ENCODE measurements around the gene GSG1L.

GSG1L gene

DNA sequence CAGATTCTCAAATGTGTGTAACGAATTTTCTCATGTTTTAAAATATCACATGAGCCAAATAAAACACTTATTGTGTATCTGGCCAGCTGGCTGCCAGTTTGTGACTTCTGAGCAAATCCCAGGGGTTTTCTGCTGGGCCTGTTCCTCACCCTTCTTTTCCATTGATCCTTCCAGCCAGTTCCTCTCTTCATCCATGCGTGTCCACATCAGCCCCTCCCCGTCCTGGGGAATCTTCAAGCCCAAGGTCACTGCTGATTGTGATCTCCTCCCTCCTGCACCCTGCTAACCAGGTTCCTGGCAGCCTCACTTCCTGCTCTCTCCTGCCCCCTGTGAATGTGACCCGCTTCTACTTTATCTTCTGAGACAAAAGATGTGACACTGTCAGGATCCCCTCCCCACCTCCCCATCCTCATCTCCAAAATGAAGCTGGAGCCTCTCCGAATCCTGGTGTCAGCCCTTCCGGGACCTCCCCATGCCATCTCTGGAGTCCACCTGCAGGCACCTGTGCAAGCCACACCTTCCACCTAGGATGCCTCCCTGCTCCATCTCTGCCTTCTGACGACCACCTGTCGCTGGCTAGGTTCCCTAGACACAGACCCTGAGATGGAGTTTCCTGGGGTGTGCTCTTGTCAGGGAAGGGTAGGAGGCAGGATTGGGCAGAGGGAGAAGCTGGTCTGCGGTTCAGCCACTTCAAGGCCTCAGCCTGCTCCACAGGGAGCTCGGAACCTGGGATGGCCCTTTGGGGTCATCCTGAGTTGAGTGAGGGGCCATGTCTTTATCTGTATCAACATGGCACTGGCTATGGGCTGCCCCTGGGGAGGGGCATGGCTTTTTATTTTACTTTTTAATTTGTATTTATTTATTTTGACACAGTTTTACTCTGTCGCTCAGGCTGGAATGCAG is 308.5 kb downstream of the GSG1L start:
- Histone ChIP-seq H3K27me3 (ENCODE audit: low read length) (no peaks in the 10 kb centered on the region), H3K4me3 (ENCODE audit: insufficient read depth, low read length, poor library complexity, severe bottlenecking) (no peak overlapping the region), H3K9ac (ENCODE audit: low read length) (no peak overlapping the region), H3K79me2 (ENCODE audit: insufficient read depth, low read length) (no peaks in the 10 kb centered on the region), H3K36me3 (ENCODE audit: low read length) (no peaks in the 10 kb centered on the region), H3K4me2 (ENCODE audit: low read depth, low read length, poor library complexity, severe bottlenecking) (no peak overlapping the region), H3K9me2 (replicated peaks; ENCODE audit: insufficient read depth, low read length) (no peaks in the 10 kb centered on the region), H2AFZ (ENCODE audit: low read depth, low read length, severe bottlenecking) (no peak overlapping the region), H3K27ac (ENCODE audit: low read depth, low read length) (no peak overlapping the region), H3K9me3 (ENCODE audit: insufficient read depth, low read length) (no peaks in the 10 kb centered on the region), H4K20me1 (ENCODE audit: low read depth, low read length) (no peaks in the 10 kb centered on the region), H3F3A (ENCODE audit: insufficient read depth) (no peaks in the 10 kb centered on the region)
- no peak for TF ChIP-seq EZH2phosphoT487 (conservative IDR thresholded peaks at IDR 0.05; ENCODE audit: low read length)
- TF ChIP-seq, protein P1, sequence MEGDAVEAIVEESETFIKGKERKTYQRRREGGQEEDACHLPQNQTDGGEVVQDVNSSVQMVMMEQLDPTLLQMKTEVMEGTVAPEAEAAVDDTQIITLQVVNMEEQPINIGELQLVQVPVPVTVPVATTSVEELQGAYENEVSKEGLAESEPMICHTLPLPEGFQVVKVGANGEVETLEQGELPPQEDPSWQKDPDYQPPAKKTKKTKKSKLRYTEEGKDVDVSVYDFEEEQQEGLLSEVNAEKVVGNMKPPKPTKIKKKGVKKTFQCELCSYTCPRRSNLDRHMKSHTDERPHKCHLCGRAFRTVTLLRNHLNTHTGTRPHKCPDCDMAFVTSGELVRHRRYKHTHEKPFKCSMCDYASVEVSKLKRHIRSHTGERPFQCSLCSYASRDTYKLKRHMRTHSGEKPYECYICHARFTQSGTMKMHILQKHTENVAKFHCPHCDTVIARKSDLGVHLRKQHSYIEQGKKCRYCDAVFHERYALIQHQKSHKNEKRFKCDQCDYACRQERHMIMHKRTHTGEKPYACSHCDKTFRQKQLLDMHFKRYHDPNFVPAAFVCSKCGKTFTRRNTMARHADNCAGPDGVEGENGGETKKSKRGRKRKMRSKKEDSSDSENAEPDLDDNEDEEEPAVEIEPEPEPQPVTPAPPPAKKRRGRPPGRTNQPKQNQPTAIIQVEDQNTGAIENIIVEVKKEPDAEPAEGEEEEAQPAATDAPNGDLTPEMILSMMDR (IDR thresholded peaks at IDR 0.05; ENCODE audit: insufficient read depth, low read length, poor library complexity, severe bottlenecking) = no peak

DNA sequence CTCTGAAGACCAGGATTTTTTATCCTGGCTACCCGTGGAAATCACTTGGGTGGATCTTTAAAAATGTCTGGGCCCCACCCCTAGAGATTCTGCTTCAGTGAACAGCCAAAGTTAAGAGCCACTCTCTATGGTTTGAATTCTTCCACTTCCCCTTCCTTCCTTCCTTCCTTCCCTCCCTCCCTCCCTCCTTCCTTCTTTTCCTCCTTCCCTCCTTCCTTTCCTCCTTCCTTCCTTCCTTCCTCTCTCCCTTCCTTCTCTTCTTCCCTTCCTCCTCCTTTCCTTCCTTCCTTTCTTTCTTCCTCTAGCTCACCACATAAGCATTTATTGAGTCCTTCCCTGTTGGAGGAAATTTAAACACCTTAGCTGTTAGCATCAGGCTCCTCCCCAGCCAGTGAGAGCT is 310.0 kb downstream of the GSG1L start:
- H3K9ac ChIP-seq (ENCODE audit: low read length) = no peak overlapping the region
- no peaks in the 10 kb centered on the region for H3K27me3 ChIP-seq (ENCODE audit: low read length)
- H3K9me2 ChIP-seq (replicated peaks; ENCODE audit: insufficient read depth, low read length) = no peaks in the 10 kb centered on the region
- no peak overlapping the region for H2AFZ ChIP-seq (ENCODE audit: low read depth, low read length, severe bottlenecking)
- no peaks in the 10 kb centered on the region for H3K36me3 ChIP-seq (ENCODE audit: low read length)
- no peak overlapping the region for H3K27ac ChIP-seq (ENCODE audit: low read depth, low read length)
- H3K4me2 ChIP-seq (ENCODE audit: low read depth, low read length, poor library complexity, severe bottlenecking) = no peak overlapping the region
- no peaks in the 10 kb centered on the region for H3F3A ChIP-seq (ENCODE audit: insufficient read depth)
- no peaks in the 10 kb centered on the region for H4K20me1 ChIP-seq (ENCODE audit: low read depth, low read length)
- no peaks in the 10 kb centered on the region for H3K79me2 ChIP-seq (ENCODE audit: insufficient read depth, low read length)
- H3K4me3 ChIP-seq (ENCODE audit: insufficient read depth, low read length, poor library complexity, severe bottlenecking) = no peak overlapping the region
- TF ChIP-seq EZH2phosphoT487 (conservative IDR thresholded peaks at IDR 0.05; ENCODE audit: low read length) = no peak
- TF ChIP-seq, protein P1 (IDR thresholded peaks at IDR 0.05; ENCODE audit: insufficient read depth, low read length, poor library complexity, severe bottlenecking) = no peak
- no peaks in the 10 kb centered on the region for H3K9me3 ChIP-seq (ENCODE audit: insufficient read depth, low read length)

DNA sequence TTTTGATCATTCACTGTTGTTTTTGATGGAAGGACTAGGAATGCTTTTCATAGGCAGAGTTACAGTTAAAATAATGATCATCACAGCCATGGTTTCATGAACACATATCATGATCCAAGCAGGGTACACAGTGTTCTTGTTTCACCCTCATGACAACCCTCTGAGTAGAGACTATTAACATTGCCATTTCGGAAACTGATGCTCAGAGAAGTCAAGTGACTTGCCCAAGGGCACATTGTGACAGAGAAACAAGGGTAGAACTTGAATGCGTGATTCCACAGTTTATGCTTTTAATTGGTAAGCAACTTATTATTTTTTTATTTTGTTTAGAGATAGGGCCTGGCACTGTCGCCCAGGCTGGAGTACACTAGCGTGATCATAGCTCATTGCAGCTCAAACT is 311.3 kb downstream of the GSG1L start:
- Histone ChIP-seq H3K9me3 (ENCODE audit: insufficient read depth, low read length) (no peaks in the 10 kb centered on the region), H3K36me3 (ENCODE audit: low read length) (no peaks in the 10 kb centered on the region), H3K4me2 (ENCODE audit: low read depth, low read length, poor library complexity, severe bottlenecking) (no peak overlapping the region), H3K27me3 (ENCODE audit: low read length) (no peaks in the 10 kb centered on the region), H3K79me2 (ENCODE audit: insufficient read depth, low read length) (no peaks in the 10 kb centered on the region), H3K9ac (ENCODE audit: low read length) (no peak overlapping the region), H3K9me2 (replicated peaks; ENCODE audit: insufficient read depth, low read length) (no peaks in the 10 kb centered on the region), H2AFZ (ENCODE audit: low read depth, low read length, severe bottlenecking) (no peak overlapping the region), H4K20me1 (ENCODE audit: low read depth, low read length) (no peaks in the 10 kb centered on the region), H3F3A (ENCODE audit: insufficient read depth) (no peaks in the 10 kb centered on the region), H3K4me3 (ENCODE audit: insufficient read depth, low read length, poor library complexity, severe bottlenecking) (no peak overlapping the region), H3K27ac (ENCODE audit: low read depth, low read length) (no peak overlapping the region)
- TF ChIP-seq, protein P1 (IDR thresholded peaks at IDR 0.05; ENCODE audit: insufficient read depth, low read length, poor library complexity, severe bottlenecking) = no peak
- TF ChIP-seq EZH2phosphoT487 (conservative IDR thresholded peaks at IDR 0.05; ENCODE audit: low read length) = no peak
